GM12865 (cell line): ENCODE data around the gene TMEM79.

Source experiments
- DNase-seq: peaks from one replicate; pipeline ENCODE4 v3.0.0; 2010; ENCODE audit warnings: low read depth
- H3K4me3 ChIP-seq: 2 replicates; pipeline ENCODE4 v1.5.1; 2011; ENCODE audit warnings: mild to moderate bottlenecking, low read depth, low read length, control low read depth
- CTCF ChIP-seq: IDR thresholded peaks from 2 replicates; pipeline ENCODE4 v1.5.1; 2011; ENCODE audit warnings: low read length, control low read depth, low read depth, inconsistent platforms; ENCODE audit not compliant: insufficient read depth; ENCODE audit errors: missing control alignments

The TMEM79 gene

GRCh38 chr1:156249593-156249992, 34.5 kb upstream of the TMEM79 start:
- TF ChIP-seq CTCF: no peak
- no peak overlapping the region for H3K4me3 ChIP-seq
- DNase-seq: no peak

- H3K4me3 ChIP-seq: no peak overlapping the region
- DNase-seq: no peak
- TF ChIP-seq CTCF: no peak
Measured at GRCh38 chr1:156251527-156251926, 32.6 kb upstream of the TMEM79 start.

- H3K4me3 ChIP-seq: no peak overlapping the region
- no peak for TF ChIP-seq CTCF
- no peak for DNase-seq
Measured at GRCh38 chr1:156253634-156254033, 30.5 kb upstream of the TMEM79 start.

GRCh38 chr1:156257711-156258110, 26.4 kb upstream of the TMEM79 start:
- H3K4me3 ChIP-seq: no peak overlapping the region
- TF ChIP-seq CTCF: no peak
- no peak for DNase-seq

- no peak for DNase-seq
Measured at GRCh38 chr1:156258859-156259258, 25.3 kb upstream of the TMEM79 start.

GRCh38 chr1:156259805-156260204, 24.3 kb upstream of the TMEM79 start:
- no peak for DNase-seq
- TF ChIP-seq CTCF: no peak
- no peak overlapping the region for H3K4me3 ChIP-seq

More at GRCh38 chr1:156258859-156259258, 25.3 kb upstream of the TMEM79 start:
- no peak overlapping the region for H3K4me3 ChIP-seq
- no peak for TF ChIP-seq CTCF

GRCh38 chr1:156260896-156261295, 23.2 kb upstream of the TMEM79 start:
- no peak for DNase-seq
- H3K4me3 ChIP-seq: no peak overlapping the region
- TF ChIP-seq CTCF: no peak
